HepG2 (cell line): ENCODE measurements around the gene NOTO. TPM values are rescaled to one million over a fixed set of nuclear protein-coding genes. Genes with fewer than 3 reads are reported as not detected.

Experiments
- MAF1 ChIP-seq: sonication (generic); formaldehyde crosslinking; IDR thresholded peaks from 2 replicates; pipeline ENCODE4 v1.5.0; 2020; ENCODE audit warnings: missing genetic modification reagents, borderline replicate concordance
- NR2F6 ChIP-seq, 2 experiments: IDR thresholded peaks; 2 replicates each; pipeline ENCODE4 v1.6.1; 2016; ENCODE audit warnings: antibody characterized with exemption in 1 of 2, mild to moderate bottlenecking in 1 of 2
- PCBP2 ChIP-seq: fragments of 200-400 bp; formaldehyde crosslinking; optimal IDR thresholded peaks from 2 replicates; pipeline ENCODE3; 2018; ENCODE audit warnings: low read length, low read depth; ENCODE audit not compliant: poor library complexity, severe bottlenecking
- SMYD3 ChIP-seq: sonication (generic); formaldehyde crosslinking; IDR thresholded peaks from 2 replicates; pipeline ENCODE4 v1.8.1; 2023; ENCODE audit warnings: mild to moderate bottlenecking, missing genetic modification reagents
- SP140L ChIP-seq: sonication (generic); formaldehyde crosslinking; IDR thresholded peaks from 2 replicates; pipeline ENCODE4 v1.4.0; 2020; ENCODE audit warnings: missing genetic modification reagents, borderline replicate concordance
- SP2 ChIP-seq: sonication (generic); formaldehyde crosslinking; IDR thresholded peaks from 2 replicates; pipeline ENCODE4 v1.5.1; 2020; ENCODE audit warnings: mild to moderate bottlenecking, missing genetic modification reagents
- SRF ChIP-seq: IDR thresholded peaks from 2 replicates; pipeline ENCODE4 v1.6.1; 2011; ENCODE audit warnings: mild to moderate bottlenecking, low read depth, low read length, moderate library complexity
- ZNF333 ChIP-seq: sonication (generic); formaldehyde crosslinking; IDR thresholded peaks from 2 replicates; pipeline ENCODE4 v1.4.0; 2020; ENCODE audit warnings: mild to moderate bottlenecking, missing genetic modification reagents, borderline replicate concordance
- ZNF501 ChIP-seq: sonication (generic); formaldehyde crosslinking; IDR thresholded peaks from 2 replicates; pipeline ENCODE4 v1.5.1; 2020; ENCODE audit warnings: mild to moderate bottlenecking, moderate library complexity, missing genetic modification reagents
- ZNF546 ChIP-seq: sonication (generic); formaldehyde crosslinking; conservative IDR thresholded peaks from 2 replicates; pipeline ENCODE4 v1.8.1; 2023; ENCODE audit warnings: mild to moderate bottlenecking, missing genetic modification reagents
- polyA plus RNA-seq, 8 experiments: library from polyadenylated mRNA; depleted of rRNA in 3 of 8; stranded (reverse) in 7 of 8; unstranded in 1 of 8; fragments of >200 nt; fragmentation: Illumina TruSeq in 4 of 8; extraction: Trizol in 4 of 8; gene quantifications; 2 replicates each; pipeline versions ENCODE4 v1.2.1 to v1.2.3, GENCODE V29; 2011 to 2016; ENCODE audit warnings: low read depth in 4 of 8, missing spikeins in 1 of 8, mixed read lengths in 1 of 8; ENCODE audit not compliant: insufficient read depth in 1 of 8
- total RNA-seq, 5 experiments: library from RNA; depleted of rRNA; stranded (reverse); fragments of >200 nt; fragmentation: Illumina TruSeq; extraction: Trizol; gene quantifications; 2 replicates each; pipeline ENCODE4 v1.2.3, GENCODE V29; 2016; ENCODE audit warnings: low read depth in 1 of 5
- TF ChIP-seq, protein P1 (sequence below): sonication (generic); formaldehyde crosslinking; IDR thresholded peaks from 2 replicates; pipeline ENCODE4 v1.4.0; 2020; ENCODE audit warnings: missing genetic modification reagents
- TF ChIP-seq, protein P2 (sequence below): sonication (generic); formaldehyde crosslinking; IDR thresholded peaks from 2 replicates; pipeline ENCODE4 v1.4.0; 2020; ENCODE audit warnings: missing genetic modification reagents, borderline replicate concordance
- TF ChIP-seq, protein P3 (sequence below): sonication (generic); formaldehyde crosslinking; IDR thresholded peaks from 2 replicates; pipeline ENCODE4 v1.8.0; 2022; ENCODE audit warnings: missing genetic modification reagents, mild to moderate bottlenecking, inconsistent platforms, borderline replicate concordance
- TF ChIP-seq, protein P4 (sequence below): sonication (generic); formaldehyde crosslinking; IDR thresholded peaks from 2 replicates; pipeline ENCODE4 v1.4.0; 2020; ENCODE audit warnings: missing genetic modification reagents
- TF ChIP-seq, protein P5 (sequence below): sonication (generic); formaldehyde crosslinking; IDR thresholded peaks from 2 replicates; pipeline ENCODE4 v1.4.0; 2020; ENCODE audit warnings: missing genetic modification reagents

The NOTO gene
- total and polyA plus RNA-seq, 2 of the 13 experiments (the other 11 are each of a cell fraction or from before 2014, with no cell fraction given) = not detected

DNA sequence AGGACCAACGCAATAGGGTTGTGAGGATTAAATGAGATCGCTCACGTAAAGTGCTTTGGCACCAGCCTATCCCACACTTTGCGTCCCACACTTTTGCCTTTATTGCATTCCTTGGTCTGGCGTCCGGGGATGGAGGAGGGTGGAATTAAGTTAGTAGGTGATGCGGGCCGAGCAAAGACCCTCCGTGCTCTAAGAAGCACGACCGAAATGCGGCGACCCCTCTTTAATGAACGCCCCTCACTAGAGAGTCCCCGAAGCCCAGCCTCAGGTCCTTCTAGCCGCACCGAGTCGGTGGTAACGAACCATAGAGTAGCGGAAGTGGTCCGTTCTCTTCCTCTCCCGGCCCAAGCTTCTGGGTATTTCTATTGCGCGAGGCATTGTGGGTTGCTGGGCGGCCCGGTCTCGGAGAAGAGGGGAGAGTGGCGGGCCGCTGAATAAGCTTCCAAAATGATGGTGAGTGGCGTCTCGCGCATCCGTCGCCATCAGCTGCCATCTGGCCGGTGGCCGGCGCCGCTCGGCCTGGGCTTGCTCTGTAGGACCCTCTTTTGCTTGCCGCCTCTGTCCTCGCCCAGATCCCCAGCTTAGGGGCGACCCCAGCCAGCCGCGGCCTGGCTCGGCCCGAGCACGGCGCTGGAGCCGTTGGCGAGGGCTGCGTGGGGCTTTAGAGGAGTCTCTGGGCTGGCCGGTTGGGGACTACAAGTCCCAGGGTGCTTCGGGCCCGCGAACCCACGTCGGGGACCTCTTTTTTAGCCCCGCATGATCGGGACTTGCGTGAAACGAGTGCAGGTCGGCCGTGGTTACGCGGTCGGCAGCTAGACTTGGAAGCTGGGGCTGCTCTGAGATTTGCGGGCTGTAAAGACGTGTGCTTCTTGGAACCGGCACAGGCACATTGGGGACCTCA is 31.8 kb downstream of the NOTO start, which contains the start of gene CCT7 (continued):
- TF ChIP-seq, protein P1, sequence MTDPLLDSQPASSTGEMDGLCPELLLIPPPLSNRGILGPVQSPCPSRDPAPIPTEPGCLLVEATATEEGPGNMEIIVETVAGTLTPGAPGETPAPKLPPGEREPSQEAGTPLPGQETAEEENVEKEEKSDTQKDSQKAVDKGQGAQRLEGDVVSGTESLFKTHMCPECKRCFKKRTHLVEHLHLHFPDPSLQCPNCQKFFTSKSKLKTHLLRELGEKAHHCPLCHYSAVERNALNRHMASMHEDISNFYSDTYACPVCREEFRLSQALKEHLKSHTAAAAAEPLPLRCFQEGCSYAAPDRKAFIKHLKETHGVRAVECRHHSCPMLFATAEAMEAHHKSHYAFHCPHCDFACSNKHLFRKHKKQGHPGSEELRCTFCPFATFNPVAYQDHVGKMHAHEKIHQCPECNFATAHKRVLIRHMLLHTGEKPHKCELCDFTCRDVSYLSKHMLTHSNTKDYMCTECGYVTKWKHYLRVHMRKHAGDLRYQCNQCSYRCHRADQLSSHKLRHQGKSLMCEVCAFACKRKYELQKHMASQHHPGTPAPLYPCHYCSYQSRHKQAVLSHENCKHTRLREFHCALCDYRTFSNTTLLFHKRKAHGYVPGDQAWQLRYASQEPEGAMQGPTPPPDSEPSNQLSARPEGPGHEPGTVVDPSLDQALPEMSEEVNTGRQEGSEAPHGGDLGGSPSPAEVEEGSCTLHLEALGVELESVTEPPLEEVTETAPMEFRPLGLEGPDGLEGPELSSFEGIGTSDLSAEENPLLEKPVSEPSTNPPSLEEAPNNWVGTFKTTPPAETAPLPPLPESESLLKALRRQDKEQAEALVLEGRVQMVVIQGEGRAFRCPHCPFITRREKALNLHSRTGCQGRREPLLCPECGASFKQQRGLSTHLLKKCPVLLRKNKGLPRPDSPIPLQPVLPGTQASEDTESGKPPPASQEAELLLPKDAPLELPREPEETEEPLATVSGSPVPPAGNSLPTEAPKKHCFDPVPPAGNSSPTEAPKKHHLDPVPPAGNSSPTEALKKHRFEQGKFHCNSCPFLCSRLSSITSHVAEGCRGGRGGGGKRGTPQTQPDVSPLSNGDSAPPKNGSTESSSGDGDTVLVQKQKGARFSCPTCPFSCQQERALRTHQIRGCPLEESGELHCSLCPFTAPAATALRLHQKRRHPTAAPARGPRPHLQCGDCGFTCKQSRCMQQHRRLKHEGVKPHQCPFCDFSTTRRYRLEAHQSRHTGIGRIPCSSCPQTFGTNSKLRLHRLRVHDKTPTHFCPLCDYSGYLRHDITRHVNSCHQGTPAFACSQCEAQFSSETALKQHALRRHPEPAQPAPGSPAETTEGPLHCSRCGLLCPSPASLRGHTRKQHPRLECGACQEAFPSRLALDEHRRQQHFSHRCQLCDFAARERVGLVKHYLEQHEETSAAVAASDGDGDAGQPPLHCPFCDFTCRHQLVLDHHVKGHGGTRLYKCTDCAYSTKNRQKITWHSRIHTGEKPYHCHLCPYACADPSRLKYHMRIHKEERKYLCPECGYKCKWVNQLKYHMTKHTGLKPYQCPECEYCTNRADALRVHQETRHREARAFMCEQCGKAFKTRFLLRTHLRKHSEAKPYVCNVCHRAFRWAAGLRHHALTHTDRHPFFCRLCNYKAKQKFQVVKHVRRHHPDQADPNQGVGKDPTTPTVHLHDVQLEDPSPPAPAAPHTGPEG (CRISPR knock-in tag) = peak; percentile 69; the same call in 1 of the 2 replicates
- TF ChIP-seq ZNF501 (CRISPR knock-in tag) (peak; percentile 89), SP140L (CRISPR knock-in tag) (peak; percentile 36; the same call in 1 of the 2 replicates), ZNF333 (CRISPR knock-in tag) (peak; percentile 92), PCBP2 (peak; percentile 30), SP2 (CRISPR knock-in tag) (no peak; the same call in 1 of the 2 replicates), SMYD3 (CRISPR knock-in tag) (peak; percentile 78; the same call in 1 of the 2 replicates), SRF (peak; percentile 40; the same call in 1 of the 2 replicates), MAF1 (CRISPR knock-in tag) (no peak), NR2F6 (IDR thresholded peaks at IDR 0.05) (no peak), NR2F6 (CRISPR knock-in tag; IDR thresholded peaks at IDR 0.05) (peak; percentile 36; the same call in 1 of the 2 replicates), ZNF546 (CRISPR knock-in tag) (peak; percentile 58; the same call in 1 of the 2 replicates)
- TF ChIP-seq, protein P2, sequence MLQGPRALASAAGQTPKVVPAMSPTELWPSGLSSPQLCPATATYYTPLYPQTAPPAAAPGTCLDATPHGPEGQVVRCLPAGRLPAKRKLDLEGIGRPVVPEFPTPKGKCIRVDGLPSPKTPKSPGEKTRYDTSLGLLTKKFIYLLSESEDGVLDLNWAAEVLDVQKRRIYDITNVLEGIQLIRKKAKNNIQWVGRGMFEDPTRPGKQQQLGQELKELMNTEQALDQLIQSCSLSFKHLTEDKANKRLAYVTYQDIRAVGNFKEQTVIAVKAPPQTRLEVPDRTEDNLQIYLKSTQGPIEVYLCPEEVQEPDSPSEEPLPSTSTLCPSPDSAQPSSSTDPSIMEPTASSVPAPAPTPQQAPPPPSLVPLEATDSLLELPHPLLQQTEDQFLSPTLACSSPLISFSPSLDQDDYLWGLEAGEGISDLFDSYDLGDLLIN = peak; percentile 67
- TF ChIP-seq, protein P3, sequence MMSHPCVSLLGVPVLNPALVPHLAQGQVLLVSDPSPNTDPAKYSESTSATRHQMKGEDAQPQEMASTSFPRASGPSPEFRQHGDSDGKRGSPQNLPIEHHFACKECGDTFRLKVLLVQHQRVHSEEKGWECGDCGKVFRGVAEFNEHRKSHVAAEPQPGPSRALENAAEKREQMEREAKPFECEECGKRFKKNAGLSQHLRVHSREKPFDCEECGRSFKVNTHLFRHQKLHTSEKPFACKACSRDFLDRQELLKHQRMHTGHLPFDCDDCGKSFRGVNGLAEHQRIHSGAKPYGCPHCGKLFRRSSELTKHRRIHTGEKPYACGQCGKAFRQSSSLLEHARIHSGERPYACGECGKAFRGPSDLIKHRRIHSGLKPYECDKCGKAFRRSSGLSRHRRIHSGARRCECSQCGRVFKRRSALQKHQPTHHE (CRISPR knock-in tag) = no peak
- TF ChIP-seq, protein P4, sequence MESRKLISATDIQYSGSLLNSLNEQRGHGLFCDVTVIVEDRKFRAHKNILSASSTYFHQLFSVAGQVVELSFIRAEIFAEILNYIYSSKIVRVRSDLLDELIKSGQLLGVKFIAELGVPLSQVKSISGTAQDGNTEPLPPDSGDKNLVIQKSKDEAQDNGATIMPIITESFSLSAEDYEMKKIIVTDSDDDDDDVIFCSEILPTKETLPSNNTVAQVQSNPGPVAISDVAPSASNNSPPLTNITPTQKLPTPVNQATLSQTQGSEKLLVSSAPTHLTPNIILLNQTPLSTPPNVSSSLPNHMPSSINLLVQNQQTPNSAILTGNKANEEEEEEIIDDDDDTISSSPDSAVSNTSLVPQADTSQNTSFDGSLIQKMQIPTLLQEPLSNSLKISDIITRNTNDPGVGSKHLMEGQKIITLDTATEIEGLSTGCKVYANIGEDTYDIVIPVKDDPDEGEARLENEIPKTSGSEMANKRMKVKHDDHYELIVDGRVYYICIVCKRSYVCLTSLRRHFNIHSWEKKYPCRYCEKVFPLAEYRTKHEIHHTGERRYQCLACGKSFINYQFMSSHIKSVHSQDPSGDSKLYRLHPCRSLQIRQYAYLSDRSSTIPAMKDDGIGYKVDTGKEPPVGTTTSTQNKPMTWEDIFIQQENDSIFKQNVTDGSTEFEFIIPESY = no peak; the same call in 1 of the 2 replicates
- TF ChIP-seq, protein P5, sequence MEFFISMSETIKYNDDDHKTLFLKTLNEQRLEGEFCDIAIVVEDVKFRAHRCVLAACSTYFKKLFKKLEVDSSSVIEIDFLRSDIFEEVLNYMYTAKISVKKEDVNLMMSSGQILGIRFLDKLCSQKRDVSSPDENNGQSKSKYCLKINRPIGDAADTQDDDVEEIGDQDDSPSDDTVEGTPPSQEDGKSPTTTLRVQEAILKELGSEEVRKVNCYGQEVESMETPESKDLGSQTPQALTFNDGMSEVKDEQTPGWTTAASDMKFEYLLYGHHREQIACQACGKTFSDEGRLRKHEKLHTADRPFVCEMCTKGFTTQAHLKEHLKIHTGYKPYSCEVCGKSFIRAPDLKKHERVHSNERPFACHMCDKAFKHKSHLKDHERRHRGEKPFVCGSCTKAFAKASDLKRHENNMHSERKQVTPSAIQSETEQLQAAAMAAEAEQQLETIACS (CRISPR knock-in tag) = no peak
